Measurements from ENCODE around the gene UGT2B11. TPM values are rescaled to one million over a fixed set of nuclear protein-coding genes. Genes with fewer than 3 reads are reported as not detected.
A peak's percentile ranks its signal among the peaks of the same experiment; 100 is the strongest.
"Not testable (repeated sequence)": the region's sequence is repeated elsewhere in the genome, so short reads cannot be mapped to it uniquely, and the experiment has no call there.

Gene UGT2B11
- total and polyA plus RNA-seq, 4 experiments from 2014 or later = not detected

- DNase-seq = no peak
- H3K4me1 ChIP-seq (ENCODE audit: insufficient read depth, low read length) = no peaks in the 10 kb centered on the region
- H3K9me3 ChIP-seq (ENCODE audit: control insufficient read depth in 1 of 2, low read length in 2 of 2) = no peaks in the 10 kb centered on the region
- intact Hi-C loops (cut with micrococcal nuclease) = no loop called here
- H3K9me3 Mint-ChIP-seq = peaks cover 0 to 9% (median 4%) of the 10 kb centered on the region in 8 donors
- no peaks in the 10 kb centered on the region for H3K36me3 Mint-ChIP-seq
- H3K27ac ChIP-seq (ENCODE audit: low read depth, low read length) = no peak overlapping the region
- ChIA-PET POLR2A (ENCODE audit: partially characterized antibody) (no interaction called here), CTCF (ENCODE audit: partially characterized antibody) (no interaction called here)
- H3K4me1 Mint-ChIP-seq = no peaks in the 10 kb centered on the region
- no peaks in the 10 kb centered on the region for H3K36me3 ChIP-seq (ENCODE audit: insufficient read depth, low read length)
- no peaks in the 10 kb centered on the region for H3K27me3 ChIP-seq (ENCODE audit: insufficient read depth, low read length)
- no peak overlapping the region for H3K4me3 ChIP-seq (ENCODE audit: low read length in 2 of 2)
- no peak overlapping the region for H3K27ac Mint-ChIP-seq
- H3K27me3 Mint-ChIP-seq = no peaks in the 10 kb centered on the region
- no peak overlapping the region for H3K4me3 Mint-ChIP-seq
These were observed 24.5 kb upstream of the UGT2B11 start for GRCh38 chr4:69239092-69239491.

GRCh38 chr4:69224891-69225290 is 10.3 kb upstream of the UGT2B11 start:
- Histone ChIP-seq H3K4me3 (ENCODE audit: low read length in 2 of 2) (no peak overlapping the region), H3K36me3 (ENCODE audit: insufficient read depth, low read length) (no peaks in the 10 kb centered on the region), H3K9me3 (ENCODE audit: control insufficient read depth in 1 of 2, low read length in 2 of 2) (no peaks in the 10 kb centered on the region), H3K27ac (ENCODE audit: low read depth, low read length) (no peak overlapping the region), H3K4me1 (ENCODE audit: insufficient read depth, low read length) (no peaks in the 10 kb centered on the region), H3K27me3 (ENCODE audit: insufficient read depth, low read length) (no peaks in the 10 kb centered on the region)
- H3K27me3 Mint-ChIP-seq = no peaks in the 10 kb centered on the region
- POLR2A ChIA-PET (ENCODE audit: partially characterized antibody) = no interaction called here
- intact Hi-C loops (cut with micrococcal nuclease) = loop anchor here (5.0 kb wide), 1 partner anchor 47 kb away; no protein-coding TSS in a partner anchor
- peaks cover 0 to 2% (median 0%) of the 10 kb centered on the region in 8 donors for H3K9me3 Mint-ChIP-seq
- H3K27ac Mint-ChIP-seq = no peak overlapping the region
- H3K4me1 Mint-ChIP-seq = no peaks in the 10 kb centered on the region
- no peak for DNase-seq
- peak overlapping the region in 1 of 8 donors; percentile 27 for H3K4me3 Mint-ChIP-seq
- CTCF ChIA-PET (ENCODE audit: partially characterized antibody) = no interaction called here
- H3K36me3 Mint-ChIP-seq = no peaks in the 10 kb centered on the region

- H3K4me3 Mint-ChIP-seq; POLR2A ChIA-PET (ENCODE audit: partially characterized antibody); H3K4me1 ChIP-seq (ENCODE audit: insufficient read depth, low read length); H3K27me3 ChIP-seq (ENCODE audit: insufficient read depth, low read length); DNase-seq; H3K27ac ChIP-seq (ENCODE audit: low read depth, low read length); H3K9me3 Mint-ChIP-seq; CTCF ChIA-PET (ENCODE audit: partially characterized antibody); H3K27me3 Mint-ChIP-seq; H3K36me3 ChIP-seq (ENCODE audit: insufficient read depth, low read length); H3K36me3 Mint-ChIP-seq; H3K27ac Mint-ChIP-seq; H3K9me3 ChIP-seq (ENCODE audit: control insufficient read depth in 1 of 2, low read length in 2 of 2); H3K4me3 ChIP-seq (ENCODE audit: low read length in 2 of 2); H3K4me1 Mint-ChIP-seq: not testable (repeated sequence)
- intact Hi-C loops (cut with micrococcal nuclease) = loop anchor here (5.0 kb wide), 1 partner anchor 49 kb away; no protein-coding TSS in a partner anchor
These were observed 8.7 kb upstream of the UGT2B11 start for GRCh38 chr4:69223277-69223676.

- H3K9me3 ChIP-seq (ENCODE audit: control insufficient read depth in 1 of 2, low read length in 2 of 2); intact Hi-C loops (cut with micrococcal nuclease); H3K36me3 ChIP-seq (ENCODE audit: insufficient read depth, low read length); DNase-seq; H3K4me3 Mint-ChIP-seq; H3K36me3 Mint-ChIP-seq; H3K27ac ChIP-seq (ENCODE audit: low read depth, low read length); CTCF ChIA-PET (ENCODE audit: partially characterized antibody); POLR2A ChIA-PET (ENCODE audit: partially characterized antibody); H3K4me1 ChIP-seq (ENCODE audit: insufficient read depth, low read length); H3K27ac Mint-ChIP-seq; H3K27me3 Mint-ChIP-seq; H3K9me3 Mint-ChIP-seq; H3K27me3 ChIP-seq (ENCODE audit: insufficient read depth, low read length); H3K4me3 ChIP-seq (ENCODE audit: low read length in 2 of 2); H3K4me1 Mint-ChIP-seq: not testable (repeated sequence)
These were observed 3.9 kb upstream of the UGT2B11 start for GRCh38 chr4:69218491-69218890.

GRCh38 chr4:69210911-69211310 is 3.6 kb downstream of the UGT2B11 start:
- no peaks in the 10 kb centered on the region for H3K36me3 ChIP-seq (ENCODE audit: insufficient read depth, low read length)
- Mint-ChIP-seq H3K27ac (no peak overlapping the region), H3K36me3 (no peaks in the 10 kb centered on the region), H3K4me3 (no peak overlapping the region), H3K9me3 (peaks cover 0 to 2% (median 0%) of the 10 kb centered on the region in 8 donors), H3K27me3 (no peaks in the 10 kb centered on the region), H3K4me1 (no peaks in the 10 kb centered on the region)
- no peak for DNase-seq
- no peaks in the 10 kb centered on the region for H3K9me3 ChIP-seq (ENCODE audit: control insufficient read depth in 1 of 2, low read length in 2 of 2)
- no peak overlapping the region for H3K27ac ChIP-seq (ENCODE audit: low read depth, low read length)
- ChIA-PET POLR2A (ENCODE audit: partially characterized antibody) (no interaction called here), CTCF (ENCODE audit: partially characterized antibody) (no interaction called here)
- H3K27me3 ChIP-seq (ENCODE audit: insufficient read depth, low read length) = no peaks in the 10 kb centered on the region
- no peaks in the 10 kb centered on the region for H3K4me1 ChIP-seq (ENCODE audit: insufficient read depth, low read length)
- intact Hi-C loops (cut with micrococcal nuclease) = no loop called here
- H3K4me3 ChIP-seq (ENCODE audit: low read length in 2 of 2) = no peak overlapping the region

- H3K36me3 Mint-ChIP-seq; CTCF ChIA-PET (ENCODE audit: partially characterized antibody); H3K4me1 Mint-ChIP-seq; H3K27ac Mint-ChIP-seq; H3K36me3 ChIP-seq (ENCODE audit: insufficient read depth, low read length); H3K4me1 ChIP-seq (ENCODE audit: insufficient read depth, low read length); H3K9me3 Mint-ChIP-seq; H3K9me3 ChIP-seq (ENCODE audit: control insufficient read depth in 1 of 2, low read length in 2 of 2); H3K27me3 Mint-ChIP-seq; intact Hi-C loops (cut with micrococcal nuclease); H3K27me3 ChIP-seq (ENCODE audit: insufficient read depth, low read length); H3K4me3 ChIP-seq (ENCODE audit: low read length in 2 of 2); H3K27ac ChIP-seq (ENCODE audit: low read depth, low read length); POLR2A ChIA-PET (ENCODE audit: partially characterized antibody); DNase-seq; H3K4me3 Mint-ChIP-seq: not testable (repeated sequence)
These were observed 16.0 kb downstream of the UGT2B11 start for GRCh38 chr4:69198506-69198905.

- no peaks in the 10 kb centered on the region for H3K4me1 Mint-ChIP-seq
- H3K36me3 Mint-ChIP-seq = no peaks in the 10 kb centered on the region
- ChIA-PET POLR2A (ENCODE audit: partially characterized antibody) (no interaction called here), CTCF (ENCODE audit: partially characterized antibody) (no interaction called here)
- H3K27me3 Mint-ChIP-seq = peaks cover 0 to 2% of the 10 kb centered on the region in 2 donors
- intact Hi-C loops (cut with micrococcal nuclease) = no loop called here
- no peaks in the 10 kb centered on the region for H3K27me3 ChIP-seq (ENCODE audit: insufficient read depth, low read length)
- no peak overlapping the region for H3K4me3 ChIP-seq (ENCODE audit: low read length in 2 of 2)
- H3K9me3 Mint-ChIP-seq = peaks cover 0 to 6% (median 1%) of the 10 kb centered on the region in 8 donors
- no peak overlapping the region for H3K27ac Mint-ChIP-seq
- no peak overlapping the region for H3K4me3 Mint-ChIP-seq
- DNase-seq = no peak
- H3K27ac ChIP-seq (ENCODE audit: low read depth, low read length) = no peak overlapping the region
- H3K9me3 ChIP-seq (ENCODE audit: control insufficient read depth in 1 of 2, low read length in 2 of 2) = no peaks in the 10 kb centered on the region
- no peaks in the 10 kb centered on the region for H3K36me3 ChIP-seq (ENCODE audit: insufficient read depth, low read length)
- no peaks in the 10 kb centered on the region for H3K4me1 ChIP-seq (ENCODE audit: insufficient read depth, low read length)
These were observed 18.2 kb downstream of the UGT2B11 start for GRCh38 chr4:69196209-69196965.

GRCh38 chr4:69194166-69194565 is 20.4 kb downstream of the UGT2B11 start:
- DNase-seq = no peak
- Mint-ChIP-seq H3K27ac (no peak overlapping the region), H3K36me3 (no peaks in the 10 kb centered on the region), H3K9me3 (peaks cover 0 to 6% (median 1%) of the 10 kb centered on the region in 8 donors), H3K27me3 (peaks cover 0 to 2% of the 10 kb centered on the region in 2 donors), H3K4me3 (no peak overlapping the region), H3K4me1 (no peaks in the 10 kb centered on the region)
- CTCF ChIA-PET (ENCODE audit: partially characterized antibody) = no interaction called here
- POLR2A ChIA-PET (ENCODE audit: partially characterized antibody) = no interaction called here
- H3K4me1 ChIP-seq (ENCODE audit: insufficient read depth, low read length) = no peaks in the 10 kb centered on the region
- no peaks in the 10 kb centered on the region for H3K9me3 ChIP-seq (ENCODE audit: control insufficient read depth in 1 of 2, low read length in 2 of 2)
- no peak overlapping the region for H3K4me3 ChIP-seq (ENCODE audit: low read length in 2 of 2)
- no peaks in the 10 kb centered on the region for H3K36me3 ChIP-seq (ENCODE audit: insufficient read depth, low read length)
- intact Hi-C loops (cut with micrococcal nuclease) = no loop called here
- H3K27me3 ChIP-seq (ENCODE audit: insufficient read depth, low read length) = no peaks in the 10 kb centered on the region
- H3K27ac ChIP-seq (ENCODE audit: low read depth, low read length) = no peak overlapping the region
